WI38 (cell line): ENCODE data around the gene PHKG2.

ENCODE experiments used
- H3K4me3 ChIP-seq: 2 replicates; pipeline ENCODE4 v1.5.1; 2011; ENCODE audit warnings: low read depth, mild to moderate bottlenecking, control low read depth, low read length
- CTCF ChIP-seq: IDR thresholded peaks from 2 replicates; pipeline ENCODE4 v1.5.1; 2012; ENCODE audit warnings: low read depth, mild to moderate bottlenecking, control low read depth, low read length

The PHKG2 gene

GRCh38 chr16:30706046-30706445, 42.2 kb upstream of the PHKG2 start:
- TF ChIP-seq CTCF = no peak
- H3K4me3 ChIP-seq = no peak overlapping the region

GRCh38 chr16:30710971-30711370, 37.3 kb upstream of the PHKG2 start:
- no peak overlapping the region for H3K4me3 ChIP-seq
- TF ChIP-seq CTCF = no peak

- no peak overlapping the region for H3K4me3 ChIP-seq
- TF ChIP-seq CTCF = no peak
Measured at GRCh38 chr16:30711712-30712111, 36.5 kb upstream of the PHKG2 start.

GRCh38 chr16:30715750-30716445, 32.3 kb upstream of the PHKG2 start:
- H3K4me3 ChIP-seq = no peak overlapping the region
- TF ChIP-seq CTCF = no peak

GRCh38 chr16:30720086-30720485, 28.1 kb upstream of the PHKG2 start:
- H3K4me3 ChIP-seq = no peak overlapping the region
- no peak for TF ChIP-seq CTCF

- no peak overlapping the region for H3K4me3 ChIP-seq
- no peak for TF ChIP-seq CTCF
Measured at GRCh38 chr16:30720694-30721093, 27.5 kb upstream of the PHKG2 start.

- no peak for TF ChIP-seq CTCF
- no peak overlapping the region for H3K4me3 ChIP-seq
Measured at GRCh38 chr16:30721167-30721566, 27.1 kb upstream of the PHKG2 start.
